T47D (cell line): ENCODE measurements around the gene CASR.

ENCODE experiments used
- DNase-seq, 2 experiments: peaks; one replicate each; pipeline versions ENCODE4 v3.0.0 to v3.0.0-alpha.2; 2011 to 2012; ENCODE audit warnings: low read depth in 1 of 2, low spot score in 1 of 2
- JUND ChIP-seq: IDR thresholded peaks from 2 replicates; pipeline ENCODE4 v1.6.1; 2012; ENCODE audit warnings: low read depth
- in situ Hi-C: cut with HindIII; loops from 2 replicates; pipeline ENCODE4 v1.10.0; 2016; ENCODE audit warnings: low sequenced_read_pairs, low pct_unique_long_range_greater_than_20kb

CASR gene

GRCh38 chr3:122272879-122273278 lies 89.4 kb downstream of the CASR start:
- DNase-seq = no peak
- TF ChIP-seq JUND = no peak
- in situ Hi-C loops = no loop called here

GRCh38 chr3:122273498-122273897 lies 90.0 kb downstream of the CASR start:
- DNase-seq = no peak
- TF ChIP-seq JUND = no peak
- in situ Hi-C loops = no loop called here

- no peak for TF ChIP-seq JUND
- in situ Hi-C loops = no loop called here
- no peak for DNase-seq
These were observed 98.4 kb downstream of the CASR start for GRCh38 chr3:122281891-122282290.

GRCh38 chr3:122283796-122284445 lies 100.5 kb downstream of the CASR start:
- DNase-seq = no peak
- in situ Hi-C loops = no loop called here
- TF ChIP-seq JUND = no peak

- in situ Hi-C loops = no loop called here
- no peak for TF ChIP-seq JUND
- no peak for DNase-seq
These were observed 101.0 kb downstream of the CASR start for GRCh38 chr3:122284486-122284885.

GRCh38 chr3:122294359-122294758 lies 110.9 kb downstream of the CASR start:
- in situ Hi-C loops = no loop called here
- TF ChIP-seq JUND = no peak
- no peak for DNase-seq

- in situ Hi-C loops = no loop called here
- no peak for TF ChIP-seq JUND
- no peak for DNase-seq
These were observed 112.0 kb downstream of the CASR start for GRCh38 chr3:122295266-122296062.

GRCh38 chr3:122298239-122298638 lies 114.8 kb downstream of the CASR start:
- no peak for TF ChIP-seq JUND

GRCh38 chr3:122299215-122299614 lies 115.7 kb downstream of the CASR start:
- DNase-seq = no peak
- in situ Hi-C loops = no loop called here
- TF ChIP-seq JUND = no peak

More at GRCh38 chr3:122298239-122298638, 114.8 kb downstream of the CASR start:
- in situ Hi-C loops = no loop called here
- no peak for DNase-seq

GRCh38 chr3:122299872-122300460 lies 116.5 kb downstream of the CASR start:
- peak in 1 of 2 experiments; percentile 15 for DNase-seq
- no peak for TF ChIP-seq JUND
- in situ Hi-C loops = no loop called here

GRCh38 chr3:122301063-122301462 lies 117.6 kb downstream of the CASR start:
- in situ Hi-C loops = no loop called here
- no peak for DNase-seq
- no peak for TF ChIP-seq JUND

- no peak for TF ChIP-seq JUND
- in situ Hi-C loops = no loop called here
- peak; percentile 19 to 61 for DNase-seq
These were observed 122.6 kb downstream of the CASR start for GRCh38 chr3:122305818-122306621.
